ENCODE results near the gene AK9.
A peak's percentile ranks its signal among the peaks of the same experiment; 100 is the strongest.

AK9 gene

GRCh38 chr6:109484122-109484521, 206.9 kb downstream of the AK9 start:
- no peak overlapping the region for H3K27ac ChIP-seq

GRCh38 chr6:109483735-109484057, 207.3 kb downstream of the AK9 start:
- CTCF ChIA-PET = interaction anchor here (0.5 kb wide), 2 partner anchors 90 to 1219 kb away, joined by 3 to 7 read pairs; no protein-coding TSS in a partner anchor

More at GRCh38 chr6:109484122-109484521, 206.9 kb downstream of the AK9 start:
- no peak for DNase-seq (ENCODE audit: low spot score)
- CTCF ChIA-PET = interaction anchor here (0.5 kb wide), 2 partner anchors 90 to 1219 kb away, joined by 3 to 7 read pairs; no protein-coding TSS in a partner anchor
- no peak for TF ChIP-seq CTCF (conservative IDR thresholded peaks at IDR 0.05; ENCODE audit: low read depth)
- POLR2A ChIA-PET (ENCODE audit: low non-redundant PET) = no interaction called here

GRCh38 chr6:109482905-109483734, 207.9 kb downstream of the AK9 start, which contains the start of gene ZBTB24:
Gene ZBTB24 (minus strand): TSS chr6:109483219. CDS start chr6:109482026, 1,193 bp downstream.
- no peak for TF ChIP-seq CTCF (conservative IDR thresholded peaks at IDR 0.05; ENCODE audit: low read depth)
- ChIA-PET CTCF (interaction anchor here (0.5 to 0.6 kb wide), 2 partner anchors 89 to 215 kb away, joined by 3 read pairs; no protein-coding TSS in a partner anchor), POLR2A (ENCODE audit: low non-redundant PET) (no interaction called here)
- peak; percentile 86 for DNase-seq (ENCODE audit: low spot score)
- H3K27ac ChIP-seq = peak within 1 kb of the TSS; percentile 76

More at GRCh38 chr6:109483735-109484057, 207.3 kb downstream of the AK9 start:
- DNase-seq (ENCODE audit: low spot score) = no peak
- POLR2A ChIA-PET (ENCODE audit: low non-redundant PET) = no interaction called here
- H3K27ac ChIP-seq = peak overlapping the region; percentile 76
- TF ChIP-seq CTCF (conservative IDR thresholded peaks at IDR 0.05; ENCODE audit: low read depth) = no peak

- no peak overlapping the region for H3K27ac ChIP-seq
- TF ChIP-seq CTCF (conservative IDR thresholded peaks at IDR 0.05; ENCODE audit: low read depth) = no peak
- ChIA-PET CTCF (no interaction called here), POLR2A (ENCODE audit: low non-redundant PET) (no interaction called here)
- no peak for DNase-seq (ENCODE audit: low spot score)
Observed at GRCh38 chr6:109480993-109481480, 210.0 kb downstream of the AK9 start.

- POLR2A ChIA-PET (ENCODE audit: low non-redundant PET) = no interaction called here
- TF ChIP-seq CTCF (conservative IDR thresholded peaks at IDR 0.05; ENCODE audit: low read depth) = no peak
- no peak overlapping the region for H3K27ac ChIP-seq
- CTCF ChIA-PET = interaction anchor here (0.8 kb wide), 1 partner anchor 95 kb away, joined by 3 read pairs; no protein-coding TSS in a partner anchor
- DNase-seq (ENCODE audit: low spot score) = no peak
Observed at GRCh38 chr6:109478841-109479624, 212.0 kb downstream of the AK9 start.

- POLR2A ChIA-PET (ENCODE audit: low non-redundant PET) = no interaction called here
- CTCF ChIA-PET = no interaction called here
- no peak overlapping the region for H3K27ac ChIP-seq
Observed at GRCh38 chr6:109478222-109478805, 212.7 kb downstream of the AK9 start.

More at GRCh38 chr6:109478222-109478805, 212.7 kb downstream of the AK9 start:
- DNase-seq (ENCODE audit: low spot score) = no peak
- TF ChIP-seq CTCF (conservative IDR thresholded peaks at IDR 0.05; ENCODE audit: low read depth) = no peak
